H54 (cell line): ENCODE results near the gene WDR89.

Experiments used
- DNase-seq: peaks from one replicate; pipeline ENCODE4 v3.0.0; 2011; ENCODE audit warnings: low spot score, mixed read lengths; ENCODE audit not compliant: insufficient read length
- FAIRE-seq: peaks from 3 replicates; lab custom pipeline; 2011; peaks lifted over from hg19 to GRCh38; lab: Jason Lieb, UNC
- POLR2A ChIP-seq: IDR thresholded peaks from 2 replicates; pipeline ENCODE4 v1.6.1; 2011; ENCODE audit warnings: low read depth, mild to moderate bottlenecking, low read length

Gene WDR89

GRCh38 chr14:63547798-63548335 lies 93.8 kb downstream of the WDR89 start:
- FAIRE-seq (no peak), DNase-seq (no peak)
- TF ChIP-seq POLR2A, result no peak
